Measurements from ENCODE around the gene RALGAPA2.

The RALGAPA2 gene

DNA sequence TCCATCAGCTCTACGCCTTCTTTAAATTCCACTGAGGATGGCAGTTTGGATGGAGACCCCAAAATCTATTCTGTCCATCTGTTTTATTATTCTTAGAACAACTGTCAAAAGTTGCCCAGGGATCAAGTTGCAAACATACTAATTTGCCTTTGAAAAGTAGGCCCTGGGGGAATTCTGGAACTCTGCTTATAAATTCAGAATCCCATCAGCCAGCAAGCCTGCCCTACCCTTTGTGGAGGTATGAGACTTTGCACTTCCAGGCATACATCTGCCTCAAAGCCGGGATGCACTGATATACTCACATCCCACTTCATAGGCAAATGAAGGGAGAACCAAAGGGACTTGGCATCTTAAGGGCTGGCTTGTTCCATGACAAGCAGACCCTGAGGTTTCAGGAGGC is 250.9 kb downstream of the RALGAPA2 start:
- no peaks in the 10 kb centered on the region for H3K9me3 ChIP-seq (ENCODE audit: control insufficient read depth, low read length)
- H3K4me1 ChIP-seq (ENCODE audit: control insufficient read depth, insufficient read depth, low read length): no peaks in the 10 kb centered on the region
- H3K27me3 ChIP-seq (ENCODE audit: control insufficient read depth, insufficient read depth, low read length): no peaks in the 10 kb centered on the region
- no peak overlapping the region for H3K9ac ChIP-seq (ENCODE audit: low read length)
- H3K4me3 ChIP-seq (ENCODE audit: low read length): no peak overlapping the region
- H3K36me3 ChIP-seq (ENCODE audit: control insufficient read depth, insufficient read depth, low read length): peaks cover 3% of the 10 kb centered on the region

DNA sequence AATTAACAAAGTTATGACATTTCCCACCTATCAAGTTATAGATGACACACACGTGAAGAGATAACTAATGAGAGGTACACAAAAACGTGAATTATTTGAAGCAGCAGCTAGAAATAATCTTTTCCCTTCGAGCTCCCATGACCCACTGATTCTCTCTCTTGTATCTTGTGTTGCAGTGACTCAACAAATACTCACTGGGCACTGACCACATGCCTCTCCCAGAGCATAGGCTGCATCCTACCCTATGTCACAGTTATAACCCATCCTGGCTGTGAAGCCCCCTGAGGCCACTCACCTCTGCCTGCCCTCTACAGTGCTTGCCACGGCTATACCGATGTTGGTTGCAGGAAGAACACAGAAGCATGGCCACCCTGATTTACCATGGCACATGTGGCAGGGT is 252.7 kb downstream of the RALGAPA2 start:
- Histone ChIP-seq H3K4me3 (ENCODE audit: low read length) (no peak overlapping the region), H3K9me3 (ENCODE audit: control insufficient read depth, low read length) (no peaks in the 10 kb centered on the region), H3K27me3 (ENCODE audit: control insufficient read depth, insufficient read depth, low read length) (no peaks in the 10 kb centered on the region), H3K36me3 (ENCODE audit: control insufficient read depth, insufficient read depth, low read length) (peaks cover 3% of the 10 kb centered on the region), H3K9ac (ENCODE audit: low read length) (no peak overlapping the region), H3K4me1 (ENCODE audit: control insufficient read depth, insufficient read depth, low read length) (no peaks in the 10 kb centered on the region)

DNA sequence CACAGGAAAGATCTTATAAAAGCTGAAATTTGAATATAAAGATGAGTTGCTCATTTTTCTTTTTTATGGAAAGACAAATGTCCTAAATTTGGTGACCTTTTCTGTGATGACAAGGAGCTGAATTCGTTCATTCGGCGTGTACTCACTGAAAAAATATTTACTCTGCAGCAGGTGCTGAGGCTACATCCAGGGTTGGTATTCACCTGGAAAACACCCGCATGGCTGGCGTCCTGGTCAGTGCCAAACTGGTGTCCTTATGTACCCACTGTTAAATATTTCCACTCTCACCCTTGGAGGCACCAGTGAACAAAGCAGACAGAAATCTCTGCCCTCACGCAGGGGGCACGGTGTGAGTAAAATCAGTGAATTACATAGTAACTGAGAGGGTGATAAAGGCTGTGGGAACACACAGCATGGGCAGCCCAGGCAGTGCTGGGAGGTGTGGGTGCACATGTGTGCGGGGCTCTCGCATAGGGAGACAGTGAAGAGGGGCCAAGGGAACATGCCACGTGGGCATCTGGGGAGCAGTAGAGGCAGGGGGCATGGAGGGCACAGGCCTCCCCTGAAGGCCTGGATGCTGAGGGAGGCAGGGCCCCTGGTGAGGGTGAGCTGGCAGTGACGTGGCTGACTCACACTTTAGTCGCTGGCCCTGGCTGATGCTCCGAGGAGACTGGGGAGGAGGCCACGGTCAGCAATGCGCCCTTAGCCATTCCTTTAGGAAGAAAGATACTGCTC is 254.9 kb downstream of the RALGAPA2 start:
- Histone ChIP-seq H3K9me3 (ENCODE audit: control insufficient read depth, low read length) (no peaks in the 10 kb centered on the region), H3K4me1 (ENCODE audit: control insufficient read depth, insufficient read depth, low read length) (peaks cover 6% of the 10 kb centered on the region), H3K27me3 (ENCODE audit: control insufficient read depth, insufficient read depth, low read length) (no peaks in the 10 kb centered on the region), H3K9ac (ENCODE audit: low read length) (no peak overlapping the region), H3K36me3 (ENCODE audit: control insufficient read depth, insufficient read depth, low read length) (peaks cover 3% of the 10 kb centered on the region), H3K4me3 (ENCODE audit: low read length) (no peak overlapping the region)

DNA sequence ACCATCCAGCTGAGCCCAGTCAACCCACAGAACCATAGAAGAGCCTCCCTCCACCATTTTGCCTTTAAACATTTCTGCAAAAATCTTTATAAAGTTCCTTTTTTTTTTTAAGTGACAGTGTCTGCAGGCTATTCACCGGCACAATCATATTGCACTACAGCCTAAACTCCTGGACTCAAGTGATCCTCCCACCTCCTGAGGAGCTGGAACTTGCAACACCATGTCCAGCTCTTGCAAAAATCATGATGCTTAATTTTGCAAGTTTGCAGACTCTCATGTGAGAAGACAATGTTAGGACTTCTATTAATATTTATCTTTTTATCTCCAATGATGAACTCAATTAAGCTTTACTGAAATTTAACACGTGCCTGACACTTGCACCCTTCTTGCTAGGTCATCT is 255.7 kb downstream of the RALGAPA2 start:
- H3K27me3 ChIP-seq (ENCODE audit: control insufficient read depth, insufficient read depth, low read length): no peaks in the 10 kb centered on the region
- no peaks in the 10 kb centered on the region for H3K9me3 ChIP-seq (ENCODE audit: control insufficient read depth, low read length)
- peaks cover 3% of the 10 kb centered on the region for H3K36me3 ChIP-seq (ENCODE audit: control insufficient read depth, insufficient read depth, low read length)
- H3K4me3 ChIP-seq (ENCODE audit: low read length): no peak overlapping the region
- H3K4me1 ChIP-seq (ENCODE audit: control insufficient read depth, insufficient read depth, low read length): peaks cover 11% of the 10 kb centered on the region
- no peak overlapping the region for H3K9ac ChIP-seq (ENCODE audit: low read length)

DNA sequence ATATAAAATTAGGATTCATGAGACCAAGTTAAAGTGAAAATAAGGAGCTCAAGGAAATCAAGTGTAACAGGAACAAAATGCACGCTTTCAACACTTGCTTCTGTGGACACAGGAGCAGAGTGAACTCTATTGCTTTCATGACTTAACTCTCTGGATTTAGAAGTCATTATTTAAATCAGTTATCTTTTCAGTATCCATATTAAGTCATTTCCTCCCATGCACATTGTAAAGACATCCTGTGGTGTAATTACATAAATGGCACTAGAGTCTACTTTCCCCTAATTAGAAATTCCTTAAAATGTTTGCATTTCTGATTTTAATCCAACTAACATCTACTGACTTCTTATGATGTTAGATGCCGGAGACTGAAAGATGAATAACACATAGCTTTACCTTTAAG is 256.5 kb downstream of the RALGAPA2 start:
- H3K4me1 ChIP-seq (ENCODE audit: control insufficient read depth, insufficient read depth, low read length): peaks cover 11% of the 10 kb centered on the region
- no peaks in the 10 kb centered on the region for H3K9me3 ChIP-seq (ENCODE audit: control insufficient read depth, low read length)
- H3K27me3 ChIP-seq (ENCODE audit: control insufficient read depth, insufficient read depth, low read length): no peaks in the 10 kb centered on the region
- H3K9ac ChIP-seq (ENCODE audit: low read length): no peak overlapping the region
- no peak overlapping the region for H3K4me3 ChIP-seq (ENCODE audit: low read length)
- H3K36me3 ChIP-seq (ENCODE audit: control insufficient read depth, insufficient read depth, low read length): peaks cover 3% of the 10 kb centered on the region

DNA sequence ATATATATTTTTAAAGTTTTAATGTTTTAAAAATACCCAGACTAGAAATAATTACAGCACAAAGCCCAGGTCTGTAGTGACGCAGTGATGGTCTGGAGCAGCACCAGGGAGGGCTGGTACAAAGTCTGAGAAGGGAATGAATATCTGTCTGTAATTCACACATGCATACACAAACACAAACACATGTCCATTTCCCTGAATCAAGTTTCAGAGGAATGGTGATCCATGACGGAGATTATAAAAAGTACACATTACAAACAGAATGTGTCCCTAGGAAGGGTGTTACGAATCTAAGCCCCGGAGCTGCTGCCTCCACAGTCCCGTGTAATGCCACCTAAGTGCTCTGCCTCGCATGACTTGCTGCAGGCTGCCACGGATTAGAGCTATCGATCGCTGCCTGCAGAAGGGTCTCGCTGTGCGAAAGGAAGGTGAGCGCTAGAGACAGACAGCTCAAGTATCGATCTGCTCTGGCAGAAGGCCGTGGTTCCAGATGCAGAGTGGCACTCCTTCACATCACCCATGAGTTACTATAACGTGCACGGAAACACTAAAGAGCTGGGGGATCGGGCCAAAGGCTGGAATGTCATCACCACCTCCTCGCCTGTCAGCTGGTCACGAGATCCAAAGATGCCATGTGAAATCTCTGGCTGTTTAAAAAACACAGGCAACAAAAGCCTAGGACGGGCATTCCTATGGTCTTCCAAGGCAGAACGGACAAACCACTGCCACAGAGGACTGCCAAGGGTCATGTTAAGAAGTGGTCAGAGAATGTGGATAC is 257.4 kb downstream of the RALGAPA2 start:
- Histone ChIP-seq H3K4me1 (ENCODE audit: control insufficient read depth, insufficient read depth, low read length) (peaks cover 15% of the 10 kb centered on the region), H3K9me3 (ENCODE audit: control insufficient read depth, low read length) (no peaks in the 10 kb centered on the region), H3K9ac (ENCODE audit: low read length) (no peak overlapping the region), H3K4me3 (ENCODE audit: low read length) (no peak overlapping the region), H3K27me3 (ENCODE audit: control insufficient read depth, insufficient read depth, low read length) (no peaks in the 10 kb centered on the region), H3K36me3 (ENCODE audit: control insufficient read depth, insufficient read depth, low read length) (peaks cover 3% of the 10 kb centered on the region)

DNA sequence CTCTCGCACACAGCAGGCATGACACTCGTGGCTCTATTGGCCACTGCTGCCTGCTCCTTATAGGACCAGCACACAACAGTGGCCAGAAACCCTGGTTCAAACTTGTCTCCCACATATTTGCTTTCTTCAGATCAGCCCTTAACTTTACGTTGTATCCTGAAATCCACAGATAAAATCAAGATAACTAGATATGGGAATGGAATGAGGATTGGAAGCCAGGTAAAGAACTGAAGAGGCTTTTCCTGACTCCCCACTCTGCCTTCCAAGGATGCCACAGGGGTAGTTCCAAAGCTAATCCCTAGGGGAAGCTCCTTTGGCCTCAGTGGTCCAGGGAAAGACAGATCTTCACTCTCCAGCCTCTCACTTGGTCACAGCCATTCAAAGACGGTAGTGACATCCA is 258.1 kb downstream of the RALGAPA2 start:
- H3K27me3 ChIP-seq (ENCODE audit: control insufficient read depth, insufficient read depth, low read length): no peaks in the 10 kb centered on the region
- H3K9ac ChIP-seq (ENCODE audit: low read length): no peak overlapping the region
- H3K36me3 ChIP-seq (ENCODE audit: control insufficient read depth, insufficient read depth, low read length): peaks cover 3% of the 10 kb centered on the region
- no peak overlapping the region for H3K4me3 ChIP-seq (ENCODE audit: low read length)
- peaks cover 15% of the 10 kb centered on the region for H3K4me1 ChIP-seq (ENCODE audit: control insufficient read depth, insufficient read depth, low read length)
- H3K9me3 ChIP-seq (ENCODE audit: control insufficient read depth, low read length): no peaks in the 10 kb centered on the region

DNA sequence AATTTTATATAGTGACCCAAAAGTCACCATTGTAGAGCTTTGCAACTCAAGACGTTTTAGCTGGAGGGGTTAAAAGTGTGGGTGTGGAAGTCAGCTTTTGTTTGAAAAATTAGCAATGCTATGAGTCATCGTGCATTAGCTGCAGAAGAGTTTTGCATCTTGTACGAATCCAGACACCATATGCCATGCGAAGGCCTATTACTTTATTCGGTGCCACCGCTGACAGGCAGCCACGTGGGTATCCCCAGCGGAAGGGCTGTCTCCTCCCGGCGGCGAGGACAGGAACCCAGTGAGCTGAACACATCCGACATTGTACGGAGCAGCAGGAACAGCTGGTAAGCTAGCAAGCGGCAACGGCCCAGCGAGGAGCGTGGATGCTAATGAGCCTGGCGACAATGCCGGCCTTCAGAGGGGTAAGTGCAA is 260.2 kb downstream of the RALGAPA2 start:
- no peaks in the 10 kb centered on the region for H3K36me3 ChIP-seq (ENCODE audit: control insufficient read depth, insufficient read depth, low read length)
- H3K9me3 ChIP-seq (ENCODE audit: control insufficient read depth, low read length): no peaks in the 10 kb centered on the region
- H3K4me1 ChIP-seq (ENCODE audit: control insufficient read depth, insufficient read depth, low read length): peaks cover 15% of the 10 kb centered on the region
- H3K27me3 ChIP-seq (ENCODE audit: control insufficient read depth, insufficient read depth, low read length): no peaks in the 10 kb centered on the region
- H3K4me3 ChIP-seq (ENCODE audit: low read length): no peak overlapping the region
- H3K9ac ChIP-seq (ENCODE audit: low read length): no peak overlapping the region

DNA sequence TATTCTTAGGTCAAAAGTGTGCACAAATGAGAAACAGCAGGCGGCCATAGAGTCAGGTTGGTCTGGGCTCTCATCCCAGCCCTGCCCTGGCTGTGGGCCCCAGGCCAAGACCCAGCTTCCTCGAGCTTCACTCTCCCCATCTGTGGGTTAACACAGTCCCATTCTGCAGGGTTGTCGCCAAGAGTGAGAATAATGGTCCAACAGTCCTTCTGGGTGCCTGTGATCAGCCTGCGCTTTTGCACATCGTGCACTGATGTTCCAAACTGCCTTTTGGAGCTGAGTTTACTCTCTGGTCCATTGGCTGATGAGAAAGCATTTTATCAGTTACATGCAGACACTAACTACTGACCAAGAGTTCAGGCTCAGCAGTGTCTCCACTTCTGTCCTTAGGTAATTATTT is 261.9 kb downstream of the RALGAPA2 start:
- H3K4me1 ChIP-seq (ENCODE audit: control insufficient read depth, insufficient read depth, low read length): peaks cover 15% of the 10 kb centered on the region

DNA sequence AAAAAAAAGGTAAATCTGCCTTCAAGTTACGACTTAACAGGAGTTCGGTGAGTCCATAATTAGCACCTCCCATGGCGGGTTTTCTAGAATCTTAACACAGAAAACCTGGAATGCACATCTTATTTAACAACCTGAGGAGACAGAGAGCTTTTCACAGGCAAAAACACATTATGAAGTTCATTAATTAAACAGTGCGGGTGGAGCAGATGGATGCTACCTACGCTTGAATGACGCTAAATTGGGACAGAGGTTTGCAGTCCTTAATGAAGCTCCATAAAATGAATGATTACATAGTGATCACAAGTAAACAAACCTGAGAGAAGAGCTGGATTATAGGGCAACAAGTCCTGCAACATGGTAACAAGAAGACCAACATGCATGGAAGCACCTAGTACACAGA is 263.6 kb downstream of the RALGAPA2 start:
- Histone ChIP-seq H3K4me1 (ENCODE audit: control insufficient read depth, insufficient read depth, low read length) (peaks cover 15% of the 10 kb centered on the region), H3K9ac (ENCODE audit: low read length) (no peak overlapping the region), H3K4me3 (ENCODE audit: low read length) (no peak overlapping the region), H3K9me3 (ENCODE audit: control insufficient read depth, low read length) (no peaks in the 10 kb centered on the region), H3K36me3 (ENCODE audit: control insufficient read depth, insufficient read depth, low read length) (no peaks in the 10 kb centered on the region), H3K27me3 (ENCODE audit: control insufficient read depth, insufficient read depth, low read length) (no peaks in the 10 kb centered on the region)

More for the DNA sequence above, 261.9 kb downstream of the RALGAPA2 start:
- no peaks in the 10 kb centered on the region for H3K27me3 ChIP-seq (ENCODE audit: control insufficient read depth, insufficient read depth, low read length)
- no peak overlapping the region for H3K4me3 ChIP-seq (ENCODE audit: low read length)
- H3K9ac ChIP-seq (ENCODE audit: low read length): no peak overlapping the region
- H3K36me3 ChIP-seq (ENCODE audit: control insufficient read depth, insufficient read depth, low read length): no peaks in the 10 kb centered on the region
- no peaks in the 10 kb centered on the region for H3K9me3 ChIP-seq (ENCODE audit: control insufficient read depth, low read length)

DNA sequence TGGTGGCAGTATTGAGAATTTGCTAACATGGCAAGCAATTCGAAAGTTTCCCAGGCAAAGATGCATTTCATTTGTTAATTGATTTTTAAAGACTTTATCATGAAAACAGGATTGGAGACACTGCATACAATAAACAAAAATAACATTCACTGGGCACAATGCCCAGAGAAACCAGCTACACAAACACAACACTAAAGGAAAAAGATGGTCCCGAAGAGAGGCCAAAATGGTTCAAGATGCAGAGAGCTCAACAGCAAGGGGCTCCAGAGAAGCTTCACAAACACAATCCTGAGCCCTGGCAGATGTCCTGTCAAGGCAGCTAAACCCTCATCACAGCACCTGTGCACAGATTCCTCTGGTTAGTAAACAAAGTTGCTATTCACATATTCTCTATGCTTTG is 265.2 kb downstream of the RALGAPA2 start:
- Histone ChIP-seq H3K4me3 (ENCODE audit: low read length) (no peak overlapping the region), H3K27me3 (ENCODE audit: control insufficient read depth, insufficient read depth, low read length) (no peaks in the 10 kb centered on the region), H3K36me3 (ENCODE audit: control insufficient read depth, insufficient read depth, low read length) (no peaks in the 10 kb centered on the region), H3K4me1 (ENCODE audit: control insufficient read depth, insufficient read depth, low read length) (peaks cover 6% of the 10 kb centered on the region), H3K9me3 (ENCODE audit: control insufficient read depth, low read length) (no peaks in the 10 kb centered on the region), H3K9ac (ENCODE audit: low read length) (no peak overlapping the region)

DNA sequence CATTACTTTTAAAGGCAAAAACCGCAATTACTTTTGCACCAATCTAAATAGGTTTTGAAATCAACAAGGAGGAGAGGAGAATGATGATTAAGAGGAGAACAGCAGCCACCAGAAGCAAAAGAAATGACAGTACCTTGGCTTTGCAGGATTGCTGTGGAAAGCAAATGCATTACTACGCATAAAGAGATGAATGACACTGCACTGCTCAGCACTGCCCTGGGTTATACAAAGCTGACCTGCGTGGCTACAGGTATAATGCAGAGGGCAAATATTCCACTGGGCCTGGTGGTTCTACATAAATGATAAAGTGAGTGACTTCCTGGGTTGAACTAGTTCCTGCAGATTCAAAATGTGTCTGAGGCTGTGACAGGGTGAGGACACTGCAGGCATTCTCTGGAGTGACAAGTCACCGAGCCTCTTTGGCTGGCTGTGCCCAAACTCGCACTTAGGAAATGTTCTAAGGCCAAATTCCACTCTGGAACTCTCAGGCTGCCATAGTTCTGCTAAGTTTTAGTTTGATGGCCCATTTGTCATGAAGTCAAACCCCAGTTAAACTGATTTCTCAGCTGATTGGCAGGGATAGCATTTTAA is 265.9 kb downstream of the RALGAPA2 start:
- Histone ChIP-seq H3K9me3 (ENCODE audit: control insufficient read depth, low read length) (no peaks in the 10 kb centered on the region), H3K27me3 (ENCODE audit: control insufficient read depth, insufficient read depth, low read length) (no peaks in the 10 kb centered on the region), H3K9ac (ENCODE audit: low read length) (no peak overlapping the region), H3K36me3 (ENCODE audit: control insufficient read depth, insufficient read depth, low read length) (no peaks in the 10 kb centered on the region), H3K4me1 (ENCODE audit: control insufficient read depth, insufficient read depth, low read length) (peaks cover 7% of the 10 kb centered on the region), H3K4me3 (ENCODE audit: low read length) (no peak overlapping the region)

All from mucosa of stomach (tissue), 1 donor.